ENCODE results near the gene RIMS3.

RIMS3 gene

GRCh38 chr1:40606194-40606593 is 59.3 kb downstream of the RIMS3 start:
- DNase-seq (ENCODE audit: low read depth, low spot score): no peak
- Histone ChIP-seq H3K9me3 (ENCODE audit: insufficient read depth, low read length) (peaks cover 6% of the 10 kb centered on the region; the same call in 1 of the 2 replicates), H3K27me3 (ENCODE audit: insufficient read depth, insufficient read length) (no peaks in the 10 kb centered on the region), H3K36me3 (ENCODE audit: insufficient read depth, insufficient read length, low read length) (no peaks in the 10 kb centered on the region), H3K4me1 (ENCODE audit: insufficient read depth, insufficient read length) (no peaks in the 10 kb centered on the region), H3K4me3 (ENCODE audit: insufficient read length, low read depth) (no peak overlapping the region), H3K9ac (ENCODE audit: insufficient read length, low read depth) (no peak overlapping the region)
- TF ChIP-seq ZNF274 (IDR thresholded peaks at IDR 0.05; ENCODE audit: low read depth, low read length) (no peak), YY1 (IDR thresholded peaks at IDR 0.05; ENCODE audit: insufficient read depth, insufficient read length) (no peak), SUZ12 (IDR thresholded peaks at IDR 0.05; ENCODE audit: extremely low read depth, insufficient read depth, insufficient read length) (no peak)

GRCh38 chr1:40599926-40600325 is 65.6 kb downstream of the RIMS3 start:
- Histone ChIP-seq H3K4me3 (ENCODE audit: insufficient read length, low read depth) (no peak overlapping the region), H3K4me1 (ENCODE audit: insufficient read depth, insufficient read length) (no peaks in the 10 kb centered on the region), H3K36me3 (ENCODE audit: insufficient read depth, insufficient read length, low read length) (no peaks in the 10 kb centered on the region), H3K27me3 (ENCODE audit: insufficient read depth, insufficient read length) (no peaks in the 10 kb centered on the region), H3K9ac (ENCODE audit: insufficient read length, low read depth) (no peak overlapping the region), H3K9me3 (ENCODE audit: insufficient read depth, low read length) (no peaks in the 10 kb centered on the region)
- no peak for DNase-seq (ENCODE audit: low read depth, low spot score)
- TF ChIP-seq ZNF274 (IDR thresholded peaks at IDR 0.05; ENCODE audit: low read depth, low read length) (no peak), SUZ12 (IDR thresholded peaks at IDR 0.05; ENCODE audit: extremely low read depth, insufficient read depth, insufficient read length) (no peak), YY1 (IDR thresholded peaks at IDR 0.05; ENCODE audit: insufficient read depth, insufficient read length) (no peak)

DNA sequence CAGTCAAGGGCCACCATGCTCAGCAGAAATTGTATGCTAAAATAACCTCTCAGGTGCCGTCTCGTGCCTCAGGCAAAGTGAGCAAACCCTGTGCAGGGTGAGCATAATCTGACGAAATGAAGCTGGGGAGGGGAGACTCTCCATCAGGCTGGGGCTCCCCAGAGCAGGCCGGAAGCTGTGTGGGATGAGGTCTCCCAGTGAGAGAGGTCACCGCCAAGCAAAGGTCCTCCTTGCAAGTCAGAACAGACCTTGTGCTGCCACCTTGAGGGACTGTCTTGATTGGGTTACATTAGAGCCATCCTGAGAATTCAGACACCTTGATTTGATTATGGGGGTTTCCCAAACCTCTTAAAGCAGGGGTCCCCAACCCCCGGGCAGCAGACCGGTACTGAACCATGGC is 69.9 kb downstream of the RIMS3 start:
- DNase-seq (ENCODE audit: low read depth, low spot score): no peak
- no peaks in the 10 kb centered on the region for H3K4me1 ChIP-seq (ENCODE audit: insufficient read depth, insufficient read length)
- no peak overlapping the region for H3K4me3 ChIP-seq (ENCODE audit: insufficient read length, low read depth)
- H3K27me3 ChIP-seq (ENCODE audit: insufficient read depth, insufficient read length): no peaks in the 10 kb centered on the region
- TF ChIP-seq ZNF274 (IDR thresholded peaks at IDR 0.05; ENCODE audit: low read depth, low read length) (no peak), YY1 (IDR thresholded peaks at IDR 0.05; ENCODE audit: insufficient read depth, insufficient read length) (no peak), SUZ12 (IDR thresholded peaks at IDR 0.05; ENCODE audit: extremely low read depth, insufficient read depth, insufficient read length) (no peak)
- H3K36me3 ChIP-seq (ENCODE audit: insufficient read depth, insufficient read length, low read length): no peaks in the 10 kb centered on the region
- no peak overlapping the region for H3K9ac ChIP-seq (ENCODE audit: insufficient read length, low read depth)
- H3K9me3 ChIP-seq (ENCODE audit: insufficient read depth, low read length): peaks cover 9% of the 10 kb centered on the region

- Histone ChIP-seq H3K27me3 (ENCODE audit: insufficient read depth, insufficient read length) (no peaks in the 10 kb centered on the region), H3K9me3 (ENCODE audit: insufficient read depth, low read length) (peaks cover 9% of the 10 kb centered on the region), H3K4me1 (ENCODE audit: insufficient read depth, insufficient read length) (no peaks in the 10 kb centered on the region), H3K4me3 (ENCODE audit: insufficient read length, low read depth) (no peak overlapping the region), H3K9ac (ENCODE audit: insufficient read length, low read depth) (no peak overlapping the region), H3K36me3 (ENCODE audit: insufficient read depth, insufficient read length, low read length) (no peaks in the 10 kb centered on the region)
- DNase-seq (ENCODE audit: low read depth, low spot score): no peak
- no peak for TF ChIP-seq ZNF274 (IDR thresholded peaks at IDR 0.05; ENCODE audit: low read depth, low read length)
- no peak for TF ChIP-seq YY1 (IDR thresholded peaks at IDR 0.05; ENCODE audit: insufficient read depth, insufficient read length)
- TF ChIP-seq SUZ12 (IDR thresholded peaks at IDR 0.05; ENCODE audit: extremely low read depth, insufficient read depth, insufficient read length): no peak
These were observed 71.3 kb downstream of the RIMS3 start for GRCh38 chr1:40594187-40594531.

- no peak overlapping the region for H3K4me3 ChIP-seq (ENCODE audit: insufficient read length, low read depth)
- no peak for DNase-seq (ENCODE audit: low read depth, low spot score)
- no peaks in the 10 kb centered on the region for H3K36me3 ChIP-seq (ENCODE audit: insufficient read depth, insufficient read length, low read length)
- no peaks in the 10 kb centered on the region for H3K4me1 ChIP-seq (ENCODE audit: insufficient read depth, insufficient read length)
- TF ChIP-seq ZNF274 (IDR thresholded peaks at IDR 0.05; ENCODE audit: low read depth, low read length) (no peak), SUZ12 (IDR thresholded peaks at IDR 0.05; ENCODE audit: extremely low read depth, insufficient read depth, insufficient read length) (no peak), YY1 (IDR thresholded peaks at IDR 0.05; ENCODE audit: insufficient read depth, insufficient read length) (no peak)
- peaks cover 9% of the 10 kb centered on the region for H3K9me3 ChIP-seq (ENCODE audit: insufficient read depth, low read length)
- no peaks in the 10 kb centered on the region for H3K27me3 ChIP-seq (ENCODE audit: insufficient read depth, insufficient read length)
- H3K9ac ChIP-seq (ENCODE audit: insufficient read length, low read depth): no peak overlapping the region
These were observed 71.9 kb downstream of the RIMS3 start for GRCh38 chr1:40593449-40594186.

DNA sequence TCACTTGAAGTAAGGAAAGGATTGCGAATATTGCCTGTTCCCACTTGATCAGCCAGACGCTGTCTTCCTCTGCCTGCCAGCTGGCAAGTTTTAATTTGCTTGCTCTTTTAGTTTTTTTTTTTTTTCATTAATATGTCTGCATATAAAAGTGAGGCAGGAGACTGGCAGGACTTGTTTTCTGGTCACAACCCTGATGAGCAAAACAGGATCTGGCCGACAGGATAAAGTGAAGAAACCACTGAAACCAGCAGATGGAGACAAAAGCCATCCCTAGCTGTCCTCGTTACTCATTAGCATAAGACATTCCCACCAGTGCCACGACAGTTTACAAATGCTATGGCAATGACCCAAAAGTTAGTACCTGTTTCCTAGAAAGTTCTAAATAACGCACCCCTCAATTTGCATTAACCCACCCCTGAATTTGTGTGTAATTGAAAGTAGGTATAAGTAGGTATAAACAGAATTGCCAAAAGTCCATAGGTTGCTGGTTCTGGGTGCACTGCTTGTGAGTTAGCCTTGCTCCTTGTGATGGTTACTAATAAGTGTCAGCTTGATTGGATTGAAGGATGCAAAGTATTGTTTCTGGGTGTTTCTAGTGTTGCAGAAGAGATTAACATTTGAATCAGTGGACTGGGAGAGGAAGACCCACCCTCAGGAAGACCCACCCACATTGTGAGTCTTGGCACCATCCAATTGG is 73.2 kb downstream of the RIMS3 start:
- Histone ChIP-seq H3K9me3 (ENCODE audit: insufficient read depth, low read length) (peaks cover 9% of the 10 kb centered on the region), H3K9ac (ENCODE audit: insufficient read length, low read depth) (no peak overlapping the region), H3K4me3 (ENCODE audit: insufficient read length, low read depth) (no peak overlapping the region), H3K36me3 (ENCODE audit: insufficient read depth, insufficient read length, low read length) (no peaks in the 10 kb centered on the region), H3K27me3 (ENCODE audit: insufficient read depth, insufficient read length) (no peaks in the 10 kb centered on the region), H3K4me1 (ENCODE audit: insufficient read depth, insufficient read length) (no peaks in the 10 kb centered on the region)
- peak; percentile 38 for DNase-seq (ENCODE audit: low read depth, low spot score)
- no peak for TF ChIP-seq SUZ12 (IDR thresholded peaks at IDR 0.05; ENCODE audit: extremely low read depth, insufficient read depth, insufficient read length)
- no peak for TF ChIP-seq ZNF274 (IDR thresholded peaks at IDR 0.05; ENCODE audit: low read depth, low read length)
- no peak for TF ChIP-seq YY1 (IDR thresholded peaks at IDR 0.05; ENCODE audit: insufficient read depth, insufficient read length)

DNA sequence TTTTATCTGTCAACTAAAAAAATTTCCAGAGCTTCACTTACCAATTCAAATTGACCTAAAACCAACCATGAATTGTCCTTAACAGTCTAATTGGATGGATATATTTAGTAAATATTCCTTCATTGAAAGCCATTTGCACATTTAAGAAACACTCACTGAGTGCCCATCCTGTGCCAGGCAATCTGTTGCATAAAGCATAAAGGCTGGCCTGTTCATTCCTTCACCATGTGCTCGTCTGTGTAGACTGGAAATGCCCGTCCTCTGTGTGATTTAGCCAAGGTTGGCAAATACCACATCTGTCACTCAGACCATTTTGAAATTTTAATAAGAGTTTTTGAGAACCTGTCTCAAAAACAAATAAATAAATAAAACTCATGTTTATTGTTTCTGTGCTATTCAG is 76.9 kb downstream of the RIMS3 start:
- H3K4me1 ChIP-seq (ENCODE audit: insufficient read depth, insufficient read length): no peaks in the 10 kb centered on the region
- no peak overlapping the region for H3K4me3 ChIP-seq (ENCODE audit: insufficient read length, low read depth)
- TF ChIP-seq YY1 (IDR thresholded peaks at IDR 0.05; ENCODE audit: insufficient read depth, insufficient read length): no peak
- TF ChIP-seq SUZ12 (IDR thresholded peaks at IDR 0.05; ENCODE audit: extremely low read depth, insufficient read depth, insufficient read length): no peak
- no peak for TF ChIP-seq ZNF274 (IDR thresholded peaks at IDR 0.05; ENCODE audit: low read depth, low read length)
- peaks cover 9% of the 10 kb centered on the region for H3K9me3 ChIP-seq (ENCODE audit: insufficient read depth, low read length)
- H3K36me3 ChIP-seq (ENCODE audit: insufficient read depth, insufficient read length, low read length): no peaks in the 10 kb centered on the region
- no peak for DNase-seq (ENCODE audit: low read depth, low spot score)
- no peaks in the 10 kb centered on the region for H3K27me3 ChIP-seq (ENCODE audit: insufficient read depth, insufficient read length)
- no peak overlapping the region for H3K9ac ChIP-seq (ENCODE audit: insufficient read length, low read depth)
